ENCODE results near the gene SLC6A12.
"Not testable (repeated sequence)": the region's sequence is repeated elsewhere in the genome, so short reads cannot be mapped to it uniquely, and the experiment has no call there.

SLC6A12 gene

DNA sequence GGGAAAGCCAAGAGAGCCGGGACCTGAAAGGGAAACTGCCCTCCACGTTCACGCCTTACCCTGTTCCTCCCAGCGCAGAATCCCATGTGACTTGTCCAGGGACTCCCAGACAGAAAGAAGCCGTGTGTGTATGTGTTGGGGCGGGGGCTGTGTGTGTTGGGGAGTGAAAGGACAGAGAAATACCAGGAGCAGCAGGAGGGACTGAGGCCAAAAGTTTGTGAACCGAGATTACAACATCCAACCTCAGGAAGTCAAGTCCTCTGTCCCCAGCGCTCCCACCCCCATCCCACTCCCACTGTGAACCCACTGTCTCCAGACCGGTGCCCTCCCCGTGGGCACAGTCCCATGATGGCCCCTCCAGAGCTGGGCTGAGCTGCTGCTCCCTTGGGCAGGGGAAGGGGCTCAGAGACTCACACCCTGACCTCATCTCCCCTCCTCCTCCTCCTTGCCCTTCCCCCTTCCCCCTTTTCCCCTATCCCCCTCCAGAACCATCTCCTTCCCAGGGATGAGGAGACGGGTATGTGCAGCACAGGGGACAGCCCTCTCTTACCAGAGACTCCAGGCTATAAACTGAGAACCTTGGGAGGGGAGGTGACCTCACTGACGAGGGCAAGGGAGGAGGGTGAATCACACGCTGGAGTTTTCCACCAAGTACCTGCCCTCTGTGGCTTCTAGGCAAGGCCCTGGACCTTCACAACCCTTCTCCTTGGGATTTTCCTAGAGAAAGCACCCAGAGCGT lies at the start of gene SLC6A12:
TSS of gene SLC6A12 (minus strand) at position 155 of the 739 bp plus-strand sequence. CDS start 4,171 bp downstream, outside the sequence.
- no peak for DNase-seq

DNA sequence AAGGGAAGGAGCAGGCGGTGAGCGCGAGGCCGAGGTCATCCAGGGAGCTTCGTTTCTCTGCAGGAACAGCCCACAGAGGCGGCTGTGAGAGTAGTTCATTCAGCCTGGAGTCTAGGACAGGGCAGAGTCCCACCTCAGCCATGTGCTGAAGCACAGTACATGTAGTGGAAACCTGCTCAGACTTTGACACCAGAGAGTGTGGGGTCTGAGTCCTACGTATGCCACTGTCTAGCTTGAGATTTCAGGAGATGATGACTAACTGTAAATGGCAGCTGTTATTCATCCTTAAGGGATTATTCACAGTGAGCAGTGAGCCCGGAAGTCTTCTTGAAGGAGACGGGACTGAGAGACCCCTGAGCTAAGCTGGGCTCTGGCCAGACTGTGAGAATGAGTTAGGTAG lies 49.6 kb upstream of the SLC6A12 start:
- no peak for DNase-seq

GRCh38 chr12:262817-263216 lies 48.9 kb upstream of the SLC6A12 start, which contains the start of gene SLC6A13:
SLC6A13 (minus strand) TSS chr12:262836; CDS start chr12:260052, 2,784 bp downstream.
- no peak for DNase-seq

DNA sequence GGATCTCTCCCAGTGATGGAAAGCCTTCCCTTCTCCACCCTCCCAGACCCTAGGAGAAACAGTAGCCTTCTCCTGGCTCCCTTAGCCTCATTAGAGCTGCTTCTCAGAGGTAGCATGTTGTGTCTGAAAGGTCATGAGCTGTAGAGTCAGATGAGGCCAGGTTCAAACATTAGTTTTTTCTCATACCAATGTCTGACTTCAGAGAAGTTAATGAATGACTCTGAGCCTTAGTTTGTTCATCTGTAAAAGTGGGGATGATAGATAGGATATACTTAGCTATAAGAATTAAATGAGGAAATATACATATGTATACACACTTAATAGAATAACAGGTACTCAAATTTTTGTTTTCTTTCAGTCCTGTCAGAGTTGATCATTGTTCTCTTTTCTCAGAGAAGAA lies 48.2 kb upstream of the SLC6A12 start:
- no peak for DNase-seq

DNA sequence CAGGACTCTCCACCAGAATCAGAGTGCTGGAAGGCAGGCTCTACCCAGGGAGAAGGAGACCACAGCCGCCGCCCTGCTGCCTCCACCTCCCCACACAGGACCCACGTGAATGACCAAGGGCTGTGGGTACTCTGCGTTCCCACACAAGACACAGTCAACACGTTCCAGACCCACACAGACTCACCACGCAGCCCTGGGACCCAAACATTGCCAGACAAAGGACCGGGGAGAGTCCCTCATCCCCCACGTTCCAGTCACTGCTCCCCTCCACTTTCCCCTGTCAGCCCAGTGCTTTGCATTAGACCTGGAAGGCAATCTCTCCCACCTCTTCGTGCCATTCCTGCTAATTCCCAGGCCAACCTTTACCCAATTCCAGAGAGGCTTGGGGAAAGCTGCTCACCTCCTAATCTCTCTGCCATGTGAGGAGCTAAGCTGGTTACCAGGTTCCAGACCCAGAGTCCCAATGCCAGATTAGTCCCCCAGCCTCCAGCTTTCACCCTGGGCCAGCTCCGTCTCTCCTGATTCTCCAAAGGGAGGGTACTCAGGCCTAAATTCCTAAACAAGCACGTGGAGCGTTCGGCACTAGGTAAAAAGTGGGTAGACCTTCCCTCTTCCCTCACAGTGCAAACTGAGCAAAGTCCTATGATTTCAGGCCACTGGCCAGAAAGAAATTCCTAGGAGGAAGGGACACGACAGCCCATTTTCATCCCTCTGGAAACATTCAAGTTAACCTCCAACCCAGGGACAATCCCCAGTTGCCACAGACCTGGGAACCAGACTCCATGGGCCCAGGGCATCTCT lies 43.8 kb upstream of the SLC6A12 start:
- DNase-seq = no peak

DNA sequence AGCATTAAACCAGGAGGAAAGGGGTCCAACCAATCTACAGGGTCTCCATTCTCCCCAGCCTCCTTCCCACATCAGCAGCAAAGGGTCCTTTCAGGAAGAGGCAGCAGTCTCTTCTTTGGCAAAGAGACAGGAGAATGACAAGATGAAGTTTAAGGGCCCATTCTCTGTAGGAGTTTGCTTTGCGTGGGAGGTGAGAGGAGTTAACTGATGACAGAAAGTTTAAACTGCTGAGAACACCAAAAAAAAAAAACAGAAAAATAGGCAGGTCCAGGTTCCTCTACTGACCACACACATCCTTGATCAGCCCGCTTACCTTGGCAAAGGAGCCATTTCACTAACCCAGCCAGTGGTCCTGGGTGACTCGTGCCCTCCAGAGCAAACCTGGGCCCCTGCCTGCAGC lies 43.0 kb upstream of the SLC6A12 start:
- DNase-seq = no peak

GRCh38 chr12:256225-256624 lies 42.3 kb upstream of the SLC6A12 start:
- no peak for DNase-seq

- no peak for DNase-seq
Measured at GRCh38 chr12:254912-255311, 41.0 kb upstream of the SLC6A12 start.

GRCh38 chr12:254039-254438 lies 40.1 kb upstream of the SLC6A12 start:
- DNase-seq = no peak

- no peak for DNase-seq
Measured at GRCh38 chr12:253116-253831, 39.3 kb upstream of the SLC6A12 start.

GRCh38 chr12:252636-253035 lies 38.7 kb upstream of the SLC6A12 start:
- DNase-seq = no peak

- DNase-seq = no peak
Measured at GRCh38 chr12:247271-247670, 33.3 kb upstream of the SLC6A12 start.

DNA sequence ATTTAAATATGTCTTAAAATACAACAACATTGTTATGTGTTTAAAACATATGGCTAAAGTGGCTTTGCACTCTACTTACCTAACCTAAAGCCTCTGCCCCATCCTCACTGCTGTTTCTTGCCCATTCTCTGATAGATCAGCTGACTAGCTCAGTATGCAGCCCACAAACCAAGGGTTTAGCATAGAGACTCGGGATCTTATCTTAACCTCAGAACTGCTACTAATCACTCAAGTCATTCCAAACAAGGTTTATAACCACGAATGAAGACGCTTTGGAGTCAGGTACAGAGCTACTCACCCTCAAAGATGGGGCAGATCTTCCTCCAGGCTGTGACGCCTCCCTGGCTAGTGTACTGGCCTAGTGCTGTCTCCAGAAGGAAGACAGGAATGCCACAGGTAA lies 29.4 kb upstream of the SLC6A12 start:
- no peak for DNase-seq

- DNase-seq = no peak
Measured at GRCh38 chr12:242496-242895, 28.5 kb upstream of the SLC6A12 start.

- no peak for DNase-seq
Measured at GRCh38 chr12:241266-241665, 27.3 kb upstream of the SLC6A12 start.

DNA sequence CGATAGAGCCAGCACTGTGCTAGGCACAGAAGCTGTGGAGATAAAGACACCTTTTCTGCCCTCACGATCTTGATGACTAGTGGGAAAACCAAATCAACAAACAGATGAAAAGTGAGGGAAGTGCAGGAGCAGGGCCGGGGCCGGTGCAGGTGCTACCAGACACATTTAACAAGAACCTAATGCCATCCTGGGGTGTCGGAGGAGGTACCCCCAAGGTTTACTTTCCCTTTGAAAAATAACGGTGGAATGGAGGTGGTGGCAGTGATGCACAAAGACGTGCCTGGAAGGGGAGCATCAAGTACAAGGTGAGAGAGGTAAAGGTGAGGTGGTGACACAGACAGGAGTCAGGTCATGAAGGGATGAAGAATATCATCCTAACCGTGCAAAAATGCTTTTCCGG lies 26.6 kb upstream of the SLC6A12 start:
- no peak for DNase-seq

DNA sequence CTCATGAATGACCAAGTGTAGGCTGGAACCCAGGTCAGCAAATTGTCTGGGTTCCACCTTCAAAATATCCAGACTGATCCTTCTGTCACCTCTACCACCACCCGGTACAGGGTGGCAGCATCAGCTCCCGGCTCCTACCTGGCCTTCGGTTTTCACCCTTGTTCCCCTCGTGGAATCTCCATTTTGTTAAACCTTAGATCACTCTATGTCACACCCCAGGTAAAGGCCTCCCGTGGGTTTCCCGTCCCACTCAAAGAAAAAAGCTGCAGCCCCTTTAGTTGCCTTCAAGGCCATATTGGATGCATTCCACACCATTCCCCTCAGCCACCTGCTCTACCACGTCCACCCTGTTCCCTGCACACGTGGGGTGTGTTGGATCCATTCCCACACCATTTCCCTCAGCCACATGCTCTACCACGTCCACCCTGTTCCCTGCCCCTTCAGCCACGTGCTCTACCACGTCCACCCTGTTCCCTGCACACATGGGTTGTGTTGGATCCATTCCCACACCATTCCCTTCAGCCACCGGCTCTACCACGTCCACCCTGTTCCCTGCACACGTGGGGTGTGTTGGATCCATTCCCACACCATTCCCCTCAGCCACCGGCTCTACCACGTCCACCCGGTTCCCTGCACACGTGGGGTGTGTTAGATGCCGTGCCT lies 24.9 kb upstream of the SLC6A12 start:
- no peak for DNase-seq

- no peak for DNase-seq
Measured at GRCh38 chr12:238116-238515, 24.2 kb upstream of the SLC6A12 start.

DNA sequence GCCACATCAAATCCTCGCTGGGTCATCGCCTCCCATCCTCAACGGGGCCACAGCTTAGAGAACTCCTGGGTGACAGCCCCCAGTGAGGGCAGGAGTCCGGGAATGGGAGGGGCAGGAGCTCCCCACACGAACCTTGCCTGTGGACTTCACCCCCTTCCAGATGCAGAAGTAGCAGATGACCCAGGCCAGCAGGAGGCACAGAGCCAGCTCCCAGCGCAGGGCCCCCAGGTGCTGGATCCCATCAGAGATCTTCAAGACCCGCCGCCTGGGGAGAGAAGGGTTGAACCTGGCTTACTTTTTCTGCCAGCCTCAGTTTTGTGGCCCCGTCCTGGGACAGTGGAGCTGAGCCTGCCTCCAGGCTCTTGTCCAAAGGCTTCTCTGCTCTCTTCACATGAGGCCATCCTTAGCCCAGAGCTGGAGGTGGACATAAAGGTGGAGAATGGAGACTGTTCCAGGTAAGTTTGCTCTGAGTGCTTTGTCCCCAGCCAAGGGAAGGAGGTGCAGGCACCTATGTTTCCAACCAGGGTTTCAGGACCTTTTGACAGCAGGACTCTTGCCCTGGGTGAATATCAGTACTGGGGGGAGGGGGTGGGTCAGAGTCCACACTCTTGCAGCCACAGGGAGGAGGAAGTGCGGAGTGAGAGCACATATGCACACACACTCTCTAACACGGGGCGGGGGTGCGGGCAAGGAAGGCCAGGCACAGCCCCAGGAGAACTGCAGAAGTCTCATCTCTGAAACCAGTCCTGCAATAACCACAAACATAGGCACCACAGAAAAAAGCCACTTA lies 23.3 kb upstream of the SLC6A12 start:
- no peak for DNase-seq

DNA sequence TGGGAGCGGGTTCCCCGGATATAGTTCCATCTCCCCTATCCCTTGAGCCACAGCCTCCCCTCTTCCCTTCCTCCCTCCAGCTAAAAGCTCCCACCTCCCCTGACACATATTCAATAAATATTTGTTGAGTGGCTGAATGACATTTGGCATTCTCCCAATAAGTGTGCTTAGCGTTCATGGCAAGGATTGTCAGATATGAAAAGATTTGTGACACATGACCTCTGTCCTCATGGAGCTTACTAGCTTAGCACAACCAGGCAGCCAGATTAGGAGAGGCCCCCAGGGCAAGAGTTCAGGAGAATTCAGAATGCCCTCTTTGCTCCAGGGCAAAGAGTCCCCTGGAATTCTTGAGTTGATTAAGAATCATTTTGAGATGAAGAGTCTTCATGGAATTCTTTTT lies 22.5 kb upstream of the SLC6A12 start:
- DNase-seq = no peak

- DNase-seq = not testable (repeated sequence)
Measured at GRCh38 chr12:235967-236366, 22.0 kb upstream of the SLC6A12 start.

DNA sequence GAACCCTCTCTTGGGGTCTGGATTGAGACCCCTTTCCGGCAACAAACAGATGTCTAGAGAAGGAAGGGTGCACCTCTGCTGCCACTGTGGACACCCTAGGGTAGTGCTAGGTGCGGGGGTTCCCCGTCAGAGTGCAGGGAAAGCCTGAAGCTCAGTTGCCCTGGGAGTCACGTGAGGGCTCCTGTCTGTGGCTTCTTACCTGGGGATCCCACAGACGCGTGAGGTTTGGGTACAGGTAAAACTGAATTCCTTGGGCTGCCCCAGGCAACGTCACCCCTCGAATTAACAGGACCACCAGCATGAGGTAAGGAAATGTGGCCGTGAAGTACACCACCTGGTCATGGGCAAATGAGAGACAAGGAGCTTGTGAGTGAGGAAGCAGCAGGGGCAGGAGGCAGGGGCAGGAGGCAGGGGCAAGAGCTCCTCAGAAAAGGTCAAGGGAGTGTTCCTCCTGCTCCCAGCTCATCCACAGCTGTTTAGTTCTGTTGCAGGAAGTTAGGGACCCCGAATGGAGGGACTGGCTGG lies 21.0 kb upstream of the SLC6A12 start:
- DNase-seq = no peak
